ENCODE measurements around the gene TMEM11. TPM values are rescaled to one million over a fixed set of nuclear protein-coding genes. Genes with fewer than 3 reads are reported as not detected.

TMEM11 gene
- total RNA-seq, 3 donors from 2014 or later (not counting 1 experiment from before 2014, with no cell fraction given), result 18.4 to 27.0 (median 18.6) TPM

GRCh38 chr17:21212826-21213637 lies 929 bp downstream of the TMEM11 start:
- intact Hi-C loops (cut with micrococcal nuclease), result loop anchor here (5.0 kb wide), 1 partner anchor 54 kb away; no protein-coding TSS in a partner anchor
- peak overlapping the region; percentile 99 for H3K4me3 ChIP-seq (ENCODE audit: low read length)
- H3K4me1 Mint-ChIP-seq, result peaks cover 40 to 50% of the 10 kb centered on the region in 2 donors

GRCh38 chr17:21211825-21212479 lies 2.0 kb downstream of the TMEM11 start:
- peaks cover 40 to 46% of the 10 kb centered on the region in 2 donors for H3K4me1 Mint-ChIP-seq
- no peaks in the 10 kb centered on the region for H3K36me3 Mint-ChIP-seq
- WGBS (ENCODE audit: insufficient coverage), result 92% methylated on average over 9 of the region's 9 CpGs
- no peaks in the 10 kb centered on the region for H3K27me3 ChIP-seq (ENCODE audit: control insufficient read depth, insufficient read depth, low read length)
- intact Hi-C loops (cut with micrococcal nuclease), result loop anchor here (5.0 kb wide), 1 partner anchor 55 kb away; no protein-coding TSS in a partner anchor
- H3K4me3 ChIP-seq (ENCODE audit: low read length), result no peak overlapping the region
- peak overlapping the region; percentile 96 for H3K4me3 Mint-ChIP-seq
- ATAC-seq (no peak), DNase-seq (no peak)
- no peak for TF ChIP-seq CTCF (IDR thresholded peaks at IDR 0.05)
- no peaks in the 10 kb centered on the region for H3K9me3 Mint-ChIP-seq
- H3K4me1 ChIP-seq (ENCODE audit: control insufficient read depth, insufficient read depth, low read length), result peaks cover 35% of the 10 kb centered on the region
- H3K27ac ChIP-seq (ENCODE audit: low read length), result no peak overlapping the region
- peaks cover 8% of the 10 kb centered on the region for H3K36me3 ChIP-seq (ENCODE audit: control insufficient read depth, insufficient read depth, low read length)
- peak overlapping the region in 1 of 2 donors; percentile 76 for H3K27ac Mint-ChIP-seq
- no peaks in the 10 kb centered on the region for H3K27me3 Mint-ChIP-seq (ENCODE audit: low read depth in 2 of 2)
- H3K9me3 ChIP-seq (ENCODE audit: control insufficient read depth, insufficient read depth, low read length), result no peaks in the 10 kb centered on the region

More at GRCh38 chr17:21212826-21213637, 929 bp downstream of the TMEM11 start:
- DNase-seq, result no peak
- Histone ChIP-seq H3K27ac (ENCODE audit: low read length) (peak overlapping the region; percentile 97), H3K4me1 (ENCODE audit: control insufficient read depth, insufficient read depth, low read length) (peaks cover 35% of the 10 kb centered on the region), H3K9me3 (ENCODE audit: control insufficient read depth, insufficient read depth, low read length) (no peaks in the 10 kb centered on the region), H3K27me3 (ENCODE audit: control insufficient read depth, insufficient read depth, low read length) (no peaks in the 10 kb centered on the region), H3K36me3 (ENCODE audit: control insufficient read depth, insufficient read depth, low read length) (peaks cover 8% of the 10 kb centered on the region)
- Mint-ChIP-seq H3K36me3 (no peaks in the 10 kb centered on the region), H3K27me3 (ENCODE audit: low read depth in 2 of 2) (no peaks in the 10 kb centered on the region), H3K9me3 (no peaks in the 10 kb centered on the region), H3K27ac (peak overlapping the region; percentile 92 to 95), H3K4me3 (peak overlapping the region; percentile 96)
- WGBS (ENCODE audit: insufficient coverage), result 15% methylated on average over 18 of the region's 18 CpGs
- ATAC-seq, result no peak
- no peak for TF ChIP-seq CTCF (IDR thresholded peaks at IDR 0.05)

GRCh38 chr17:21210411-21211076 lies 3.4 kb downstream of the TMEM11 start:
- no peaks in the 10 kb centered on the region for H3K9me3 Mint-ChIP-seq
- Histone ChIP-seq H3K4me3 (ENCODE audit: low read length) (no peak overlapping the region), H3K27ac (ENCODE audit: low read length) (no peak overlapping the region), H3K4me1 (ENCODE audit: control insufficient read depth, insufficient read depth, low read length) (peaks cover 34% of the 10 kb centered on the region), H3K27me3 (ENCODE audit: control insufficient read depth, insufficient read depth, low read length) (no peaks in the 10 kb centered on the region), H3K36me3 (ENCODE audit: control insufficient read depth, insufficient read depth, low read length) (peaks cover 8% of the 10 kb centered on the region), H3K9me3 (ENCODE audit: control insufficient read depth, insufficient read depth, low read length) (no peaks in the 10 kb centered on the region)
- intact Hi-C loops (cut with micrococcal nuclease), result loop anchor here (5.0 kb wide), 1 partner anchor 57 kb away; no protein-coding TSS in a partner anchor
- H3K27me3 Mint-ChIP-seq (ENCODE audit: low read depth in 2 of 2), result no peaks in the 10 kb centered on the region
- H3K4me1 Mint-ChIP-seq, result peaks cover 42 to 51% of the 10 kb centered on the region in 2 donors
- no peak overlapping the region for H3K27ac Mint-ChIP-seq
- DNase-seq (no peak), ATAC-seq (no peak)
- H3K4me3 Mint-ChIP-seq, result no peak overlapping the region
- WGBS (ENCODE audit: insufficient coverage), result 68% methylated on average over 15 of the region's 15 CpGs
- TF ChIP-seq CTCF (IDR thresholded peaks at IDR 0.05), result no peak
- no peaks in the 10 kb centered on the region for H3K36me3 Mint-ChIP-seq
